Liver (tissue), 9 donors: ENCODE data around the gene CACNB4. TPM values are rescaled to one million over a fixed set of nuclear protein-coding genes. Genes with fewer than 3 reads are reported as not detected.

Source experiments
- DNase-seq: peaks from one replicate; pipeline ENCODE4 v3.0.0-alpha.2; 2017; ENCODE audit warnings: low spot score
- H3K27ac ChIP-seq, 2 donors: one replicate each; pipeline ENCODE4 v1.7.0; 2013; ENCODE audit warnings: inconsistent platforms in 2 of 2, low read length in 2 of 2, control low read depth in 1 of 2, low read depth in 1 of 2, mild to moderate bottlenecking in 1 of 2
- H3K27me3 ChIP-seq, 4 donors: one replicate each; pipeline versions ENCODE4 v1.6.1 to v1.7.0; 2013; ENCODE audit warnings: low read length in 3 of 4, inconsistent platforms in 1 of 4, mild to moderate bottlenecking in 1 of 4, moderate library complexity in 1 of 4; ENCODE audit not compliant: control insufficient read depth in 4 of 4, insufficient read depth in 4 of 4
- H3K36me3 ChIP-seq, 4 donors: one replicate each; pipeline versions ENCODE4 v1.6.1 to v1.7.0; 2013; ENCODE audit warnings: low read length in 3 of 4, mild to moderate bottlenecking in 3 of 4, low read depth in 1 of 4, moderate library complexity in 1 of 4; ENCODE audit not compliant: control insufficient read depth in 4 of 4, insufficient read depth in 3 of 4
- H3K4me1 ChIP-seq, 4 donors: one replicate each; pipeline versions ENCODE4 v1.6.1 to v1.7.0; 2013; ENCODE audit warnings: low read length in 3 of 4, mild to moderate bottlenecking in 3 of 4, moderate library complexity in 1 of 4; ENCODE audit not compliant: control insufficient read depth in 4 of 4, insufficient read depth in 4 of 4
- H3K4me3 ChIP-seq, 3 donors: one replicate each; pipeline versions ENCODE4 v1.6.1 to v1.7.0; 2013; ENCODE audit warnings: low read length in 3 of 3, control low read depth in 1 of 3, low read depth in 1 of 3, mild to moderate bottlenecking in 1 of 3
- H3K9ac ChIP-seq, 2 donors: one replicate each; pipeline ENCODE4 v1.7.0; 2013; ENCODE audit warnings: low read length in 2 of 2, mild to moderate bottlenecking in 2 of 2, moderate library complexity in 2 of 2, control low read depth in 1 of 2, low read depth in 1 of 2
- H3K9me3 ChIP-seq, 4 donors: one replicate each; pipeline versions ENCODE4 v1.6.1 to v1.7.0; 2013; ENCODE audit warnings: low read length in 3 of 4; ENCODE audit not compliant: control insufficient read depth in 4 of 4
- ATF3 ChIP-seq: IDR thresholded peaks from 2 replicates; pipeline ENCODE4 v1.6.1; 2016; ENCODE audit warnings: antibody characterized with exemption
- CTCF ChIP-seq: fragments of 150-350 bp; IDR thresholded peaks from 2 replicates; pipeline ENCODE4 v1.5.1; 2017; ENCODE audit warnings: improper control_type of control experiment, low read depth, low read length; ENCODE audit not compliant: missing input control
- EGR1 ChIP-seq, 2 donors: IDR thresholded peaks; 2 replicates each; pipeline ENCODE4 v1.6.1; 2016 to 2018; ENCODE audit warnings: antibody characterized with exemption in 2 of 2, low read depth in 2 of 2
- FOXA1 ChIP-seq: IDR thresholded peaks from 2 replicates; pipeline ENCODE4 v1.6.1; 2016; ENCODE audit warnings: antibody characterized with exemption
- FOXA2 ChIP-seq: IDR thresholded peaks from 2 replicates; pipeline ENCODE4 v1.6.1; 2016; ENCODE audit warnings: antibody characterized with exemption
- GABPA ChIP-seq, 2 donors: IDR thresholded peaks in 1 of 2; conservative IDR thresholded peaks in 1 of 2; 2 replicates each; pipeline ENCODE4 v1.6.1; 2016; ENCODE audit warnings: antibody characterized with exemption in 2 of 2, mild to moderate bottlenecking in 1 of 2, moderate library complexity in 1 of 2
- HNF4A ChIP-seq, 2 donors: conservative IDR thresholded peaks; 2 replicates each; pipeline ENCODE4 v1.6.1; 2016; ENCODE audit warnings: antibody characterized with exemption in 2 of 2, mild to moderate bottlenecking in 2 of 2
- HNF4G ChIP-seq: IDR thresholded peaks from 2 replicates; pipeline ENCODE4 v1.6.1; 2016; ENCODE audit warnings: antibody characterized with exemption
- JUND ChIP-seq, 2 donors: IDR thresholded peaks; 2 replicates each; pipeline ENCODE4 v1.6.1; 2016; ENCODE audit warnings: antibody characterized with exemption in 2 of 2
- NR2F2 ChIP-seq: IDR thresholded peaks from 2 replicates; pipeline ENCODE4 v1.6.1; 2016; ENCODE audit warnings: antibody characterized with exemption
- RAD21 ChIP-seq, 2 donors: IDR thresholded peaks; 2 replicates each; pipeline ENCODE4 v1.6.1; 2016; ENCODE audit warnings: antibody characterized with exemption in 2 of 2, mild to moderate bottlenecking in 2 of 2
- REST ChIP-seq: IDR thresholded peaks from 2 replicates; pipeline ENCODE4 v1.6.1; 2016; ENCODE audit warnings: antibody characterized with exemption, mild to moderate bottlenecking
- RXRA ChIP-seq, 2 donors: IDR thresholded peaks; 2 replicates each; pipeline ENCODE4 v1.6.1; 2017 to 2018; ENCODE audit warnings: antibody characterized with exemption in 2 of 2, mild to moderate bottlenecking in 1 of 2
- SP1 ChIP-seq: IDR thresholded peaks from 2 replicates; pipeline ENCODE4 v1.6.1; 2018; ENCODE audit warnings: antibody characterized with exemption, mild to moderate bottlenecking
- TAF1 ChIP-seq: conservative IDR thresholded peaks from 2 replicates; pipeline ENCODE4 v1.6.1; 2016; ENCODE audit warnings: antibody characterized with exemption, mild to moderate bottlenecking
- YY1 ChIP-seq: IDR thresholded peaks from 2 replicates; pipeline ENCODE4 v1.6.1; 2016; ENCODE audit warnings: antibody characterized with exemption, mild to moderate bottlenecking
- ZBTB33 ChIP-seq: IDR thresholded peaks from 2 replicates; pipeline ENCODE4 v1.6.1; 2016; ENCODE audit warnings: antibody characterized with exemption
- WGBS: extraction: QIAGEN DNeasy Blood & Tissue Kit; methylation state at CpG from one replicate; pipeline ENCODE4 v1.1.7; 2013; 5-methylcytosine and 5-hydroxymethylcytosine counted together
- polyA plus RNA-seq, 2 donors: library from polyadenylated mRNA; stranded (reverse) in 1 of 2; unstranded in 1 of 2; fragments of 200-250 nt in 1 of 2; fragments of >200 nt in 1 of 2; fragmentation: Nextera tagmentation in 1 of 2; extraction: Ambion mirVana in 1 of 2; gene quantifications; one replicate each; pipeline versions ENCODE4 v1.2.1 to v1.2.3, GENCODE V29; 2013 to 2015
- total RNA-seq, 2 donors: library from RNA; depleted of rRNA; stranded (reverse); fragments of >200 nt; gene quantifications; one replicate each; pipeline ENCODE4 v1.2.3, GENCODE V29; 2014
- TF ChIP-seq, protein P1 (sequence below): IDR thresholded peaks from 2 replicates; pipeline ENCODE4 v1.6.1; 2016; ENCODE audit warnings: antibody characterized with exemption
- donor health status: healthy.
- donor health status: healthy.
- donor health status: healthy.
- donor health status: healthy.
- donor health status: healthy.

CACNB4 gene
- total and polyA plus RNA-seq, 4 donors: 0.02 to 0.50 (median 0.21) TPM

DNA sequence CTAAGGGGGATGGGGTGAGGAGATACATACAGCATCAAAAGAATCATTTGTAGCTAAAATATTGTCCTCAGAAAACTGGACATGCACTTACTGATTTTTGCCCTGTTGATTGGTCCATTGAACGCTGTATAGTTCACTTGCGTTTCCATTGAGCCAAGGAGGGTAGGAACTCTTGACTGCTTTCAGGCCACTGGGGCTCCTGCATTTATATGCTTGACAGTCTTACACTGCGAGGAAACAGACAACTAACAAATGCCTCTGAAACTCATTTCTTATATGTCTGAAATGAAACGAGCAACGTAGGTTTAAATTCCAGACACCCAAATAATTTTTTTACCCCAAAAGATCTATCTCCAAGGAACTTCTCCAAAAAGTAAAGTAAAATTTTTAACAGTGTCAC lies 312.8 kb downstream of the CACNB4 start:
- Histone ChIP-seq H3K27me3 (no peaks in the 10 kb centered on the region), H3K9ac (no peak overlapping the region), H3K27ac (no peak overlapping the region), H3K4me1 (no peaks in the 10 kb centered on the region), H3K4me3 (no peak overlapping the region), H3K9me3 (no peaks in the 10 kb centered on the region), H3K36me3 (peaks cover 0 to 9% (median 2%) of the 10 kb centered on the region in 4 donors)
- TF ChIP-seq RXRA (IDR thresholded peaks at IDR 0.05) (no peak), JUND (IDR thresholded peaks at IDR 0.05) (no peak), SP1 (no peak), FOXA2 (no peak), ATF3 (no peak), NR2F2 (no peak), RAD21 (IDR thresholded peaks at IDR 0.05) (no peak), HNF4G (no peak), ZBTB33 (no peak), YY1 (no peak), FOXA1 (no peak), EGR1 (IDR thresholded peaks at IDR 0.05; ENCODE audit: low read depth in 2 of 2) (no peak), REST (no peak), TAF1 (no peak), HNF4A (conservative IDR thresholded peaks at IDR 0.05) (no peak), CTCF (no peak), GABPA (IDR thresholded peaks at IDR 0.05 in 1 of 2, conservative IDR thresholded peaks at IDR 0.05 in 1 of 2) (no peak)
- TF ChIP-seq, protein P1, sequence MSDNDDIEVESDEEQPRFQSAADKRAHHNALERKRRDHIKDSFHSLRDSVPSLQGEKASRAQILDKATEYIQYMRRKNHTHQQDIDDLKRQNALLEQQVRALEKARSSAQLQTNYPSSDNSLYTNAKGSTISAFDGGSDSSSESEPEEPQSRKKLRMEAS: no peak
- DNase-seq: no peak
- WGBS: over 99% methylated on average over 5 of the region's 5 CpGs
